ENCODE data around the gene PHF8.

DNA sequence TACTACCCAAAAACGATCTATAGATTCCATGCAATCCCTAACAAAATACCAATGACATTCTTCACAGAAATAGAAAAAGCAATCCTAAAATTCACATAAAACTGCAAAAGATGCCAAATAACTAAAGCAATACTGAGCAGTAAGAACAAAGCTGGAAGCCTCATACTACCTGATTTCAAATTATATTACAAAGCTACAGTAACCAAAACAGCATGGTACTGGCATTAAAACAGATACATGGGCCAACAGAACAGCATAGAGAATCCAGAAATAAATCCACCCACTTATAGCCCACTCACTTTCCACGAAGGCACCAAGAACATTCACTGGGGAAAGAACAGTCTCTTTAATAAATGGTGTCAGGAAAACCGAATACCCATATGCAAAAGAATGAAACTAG, 74.7 kb downstream of the PHF8 start:
- TF ChIP-seq, protein P1, sequence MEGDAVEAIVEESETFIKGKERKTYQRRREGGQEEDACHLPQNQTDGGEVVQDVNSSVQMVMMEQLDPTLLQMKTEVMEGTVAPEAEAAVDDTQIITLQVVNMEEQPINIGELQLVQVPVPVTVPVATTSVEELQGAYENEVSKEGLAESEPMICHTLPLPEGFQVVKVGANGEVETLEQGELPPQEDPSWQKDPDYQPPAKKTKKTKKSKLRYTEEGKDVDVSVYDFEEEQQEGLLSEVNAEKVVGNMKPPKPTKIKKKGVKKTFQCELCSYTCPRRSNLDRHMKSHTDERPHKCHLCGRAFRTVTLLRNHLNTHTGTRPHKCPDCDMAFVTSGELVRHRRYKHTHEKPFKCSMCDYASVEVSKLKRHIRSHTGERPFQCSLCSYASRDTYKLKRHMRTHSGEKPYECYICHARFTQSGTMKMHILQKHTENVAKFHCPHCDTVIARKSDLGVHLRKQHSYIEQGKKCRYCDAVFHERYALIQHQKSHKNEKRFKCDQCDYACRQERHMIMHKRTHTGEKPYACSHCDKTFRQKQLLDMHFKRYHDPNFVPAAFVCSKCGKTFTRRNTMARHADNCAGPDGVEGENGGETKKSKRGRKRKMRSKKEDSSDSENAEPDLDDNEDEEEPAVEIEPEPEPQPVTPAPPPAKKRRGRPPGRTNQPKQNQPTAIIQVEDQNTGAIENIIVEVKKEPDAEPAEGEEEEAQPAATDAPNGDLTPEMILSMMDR (conservative IDR thresholded peaks at IDR 0.05 in 1 of 2, IDR thresholded peaks at IDR 0.05 in 1 of 2; ENCODE audit: extremely low read depth in 1 of 2, insufficient read depth in 1 of 2, low read depth in 1 of 2, low read length in 2 of 2): no peak
- no peak for TF ChIP-seq EZH2 (IDR thresholded peaks at IDR 0.05; ENCODE audit: borderline replicate concordance, low read length)
